Germinal center (tissue), 1 donor: Measurements from ENCODE around the gene LRRC8D.

Experiments
- DNase-seq: peaks from one replicate; pipeline ENCODE4 v3.0.0; 2012; ENCODE audit warnings: mixed read lengths, low spot score

Gene LRRC8D

GRCh38 chr1:89807503-89807902, 13.3 kb upstream of the LRRC8D start:
- DNase-seq, result no peak

GRCh38 chr1:89807983-89808382, 12.8 kb upstream of the LRRC8D start:
- no peak for DNase-seq

- DNase-seq, result no peak
Observed at GRCh38 chr1:89808441-89809117, 12.3 kb upstream of the LRRC8D start.

GRCh38 chr1:89809556-89809955, 11.3 kb upstream of the LRRC8D start:
- DNase-seq, result no peak

- no peak for DNase-seq
Observed at GRCh38 chr1:89810302-89810701, 10.5 kb upstream of the LRRC8D start.

GRCh38 chr1:89810880-89811279, 10.0 kb upstream of the LRRC8D start:
- no peak for DNase-seq

GRCh38 chr1:89812992-89813391, 7.8 kb upstream of the LRRC8D start:
- no peak for DNase-seq

GRCh38 chr1:89815040-89815439, 5.8 kb upstream of the LRRC8D start:
- no peak for DNase-seq

GRCh38 chr1:89815611-89816010, 5.2 kb upstream of the LRRC8D start:
- no peak for DNase-seq

- no peak for DNase-seq
Observed at GRCh38 chr1:89816366-89816765, 4.5 kb upstream of the LRRC8D start.

- DNase-seq, result peak; percentile 88
Observed at GRCh38 chr1:89821322-89822108, 683 bp downstream of the LRRC8D start.

- no peak for DNase-seq
Observed at GRCh38 chr1:89822109-89822962, 1.5 kb downstream of the LRRC8D start.

GRCh38 chr1:89822999-89823628, 2.3 kb downstream of the LRRC8D start:
- DNase-seq, result no peak

GRCh38 chr1:89823679-89824292, 3.0 kb downstream of the LRRC8D start:
- no peak for DNase-seq

- DNase-seq, result no peak
Observed at GRCh38 chr1:89826594-89826993, 5.8 kb downstream of the LRRC8D start.

- DNase-seq, result no peak
Observed at GRCh38 chr1:89827330-89827729, 6.5 kb downstream of the LRRC8D start.

- no peak for DNase-seq
Observed at GRCh38 chr1:89827902-89828301, 7.1 kb downstream of the LRRC8D start.

GRCh38 chr1:89829186-89829585, 8.4 kb downstream of the LRRC8D start:
- DNase-seq, result no peak

GRCh38 chr1:89831462-89832120, 10.8 kb downstream of the LRRC8D start:
- no peak for DNase-seq

- no peak for DNase-seq
Observed at GRCh38 chr1:89832496-89833127, 11.8 kb downstream of the LRRC8D start.
